NCI-H748 treated with DMSO at 0.1 percent for 48 hours (cell line): ENCODE results near the gene VPS13D.
"Not testable (repeated sequence)": the region's sequence is repeated elsewhere in the genome, so short reads cannot be mapped to it uniquely, and the experiment has no call there.

Experiments
- DNase-seq: peaks from one replicate; lab custom pipeline; 2025; lab: John Stamatoyannopoulos, UW

VPS13D gene

DNA sequence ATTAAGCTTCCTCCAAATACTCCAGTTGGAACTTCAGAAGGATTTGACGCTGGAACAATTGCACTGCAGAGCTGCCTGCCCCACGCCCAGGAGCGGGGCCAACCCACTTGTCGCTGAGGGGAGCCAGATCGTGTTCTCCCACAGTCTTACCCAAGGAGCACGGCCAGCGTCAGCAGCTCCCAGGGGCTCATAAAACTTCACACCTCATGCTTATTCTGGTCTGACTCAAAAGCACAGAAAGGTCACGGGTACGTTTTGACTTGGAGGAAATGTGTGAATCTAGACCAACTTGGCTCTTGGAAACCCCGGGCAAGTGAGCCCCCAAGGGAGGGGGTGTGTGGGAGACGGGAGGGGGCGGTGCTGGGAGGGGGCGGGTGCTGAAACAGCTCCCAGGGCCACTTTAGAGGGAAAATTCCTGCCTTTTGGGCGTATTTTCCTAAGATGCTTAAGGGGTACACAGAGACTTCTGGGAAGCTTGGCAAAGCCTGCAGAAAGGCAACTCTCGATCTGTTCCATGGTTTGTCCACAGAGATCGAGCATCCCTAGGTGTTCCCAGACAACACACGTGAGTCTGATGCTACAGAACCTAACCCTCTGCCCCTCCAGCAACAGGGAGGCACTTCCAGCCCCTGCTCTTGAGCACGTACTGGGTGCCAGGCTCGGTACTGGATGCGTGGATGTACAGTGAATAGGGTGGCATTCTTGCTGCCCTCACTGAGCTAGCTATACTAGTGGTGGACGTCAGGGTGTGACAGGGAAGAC is 289.3 kb downstream of the VPS13D start:
- DNase-seq: no peak

DNA sequence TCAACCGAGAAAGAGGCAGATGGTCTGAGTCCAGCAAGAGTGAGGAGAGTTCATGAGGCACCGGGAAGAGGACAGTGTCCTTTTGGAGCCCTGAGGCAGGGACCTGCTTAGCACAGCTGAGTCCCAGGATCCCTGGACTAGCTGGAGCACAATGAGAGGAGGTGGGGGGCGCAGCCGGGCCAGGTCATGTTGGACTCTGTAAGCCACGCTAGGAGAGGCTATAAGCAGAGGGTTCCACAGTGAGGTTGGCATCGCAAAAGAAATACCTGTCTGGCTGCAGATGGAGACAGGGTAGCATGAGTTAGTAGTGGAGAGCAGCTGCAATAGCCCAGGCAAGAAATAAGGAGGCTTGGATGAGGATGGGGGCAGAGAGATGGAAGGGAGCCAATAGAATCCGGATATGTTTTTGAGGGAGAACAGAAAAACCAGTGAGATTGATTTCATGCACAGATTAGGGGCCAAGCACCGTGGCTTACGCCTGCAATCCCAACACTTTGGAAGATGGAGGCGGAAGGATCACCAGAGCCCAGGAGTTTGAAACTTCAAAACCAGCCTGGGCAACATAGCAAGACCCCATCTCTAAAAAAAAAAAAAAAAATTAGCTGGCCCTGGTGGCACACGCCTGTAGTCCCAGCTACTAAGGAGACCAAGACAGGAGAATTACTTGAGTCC is 290.0 kb downstream of the VPS13D start:
- no peak for DNase-seq

DNA sequence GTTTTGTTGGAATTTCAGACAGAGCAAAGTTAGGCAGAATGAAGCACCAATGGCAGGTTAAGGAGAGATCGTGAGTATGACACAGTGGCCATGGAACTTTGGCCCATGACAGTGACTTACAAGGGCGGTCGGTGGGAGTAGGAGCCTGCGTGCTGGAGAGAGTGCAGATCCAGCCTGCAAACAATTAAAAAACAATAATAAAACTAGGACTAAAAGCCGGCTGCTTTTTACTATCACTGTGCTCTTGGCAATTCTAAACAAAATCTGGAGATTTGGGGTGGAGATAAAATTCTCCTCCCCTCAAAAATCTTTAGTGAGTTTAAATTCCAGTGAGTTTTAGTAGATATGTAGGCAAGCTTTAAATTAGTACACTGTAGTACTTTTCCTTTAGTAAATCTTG is 291.3 kb downstream of the VPS13D start:
- no peak for DNase-seq

DNA sequence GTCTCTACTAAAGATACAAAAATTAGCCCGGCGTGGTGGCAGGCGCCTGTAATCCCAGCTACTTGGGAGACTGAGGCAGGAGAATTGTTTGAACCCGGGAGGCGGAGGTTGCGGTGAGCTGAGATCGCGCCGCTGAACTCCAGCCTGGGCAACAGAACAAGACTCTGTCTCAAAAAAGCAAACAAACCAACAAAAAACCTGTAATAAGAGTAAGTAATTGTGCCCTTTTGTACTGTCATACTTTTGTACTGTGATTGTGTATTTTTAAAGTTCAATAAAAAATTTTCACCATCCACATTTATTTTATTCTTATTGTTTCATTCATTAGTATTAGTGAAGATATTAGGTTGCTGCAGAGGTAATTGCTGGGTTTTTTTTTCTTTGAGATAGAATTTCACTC is 292.9 kb downstream of the VPS13D start:
- not testable (repeated sequence) for DNase-seq

DNA sequence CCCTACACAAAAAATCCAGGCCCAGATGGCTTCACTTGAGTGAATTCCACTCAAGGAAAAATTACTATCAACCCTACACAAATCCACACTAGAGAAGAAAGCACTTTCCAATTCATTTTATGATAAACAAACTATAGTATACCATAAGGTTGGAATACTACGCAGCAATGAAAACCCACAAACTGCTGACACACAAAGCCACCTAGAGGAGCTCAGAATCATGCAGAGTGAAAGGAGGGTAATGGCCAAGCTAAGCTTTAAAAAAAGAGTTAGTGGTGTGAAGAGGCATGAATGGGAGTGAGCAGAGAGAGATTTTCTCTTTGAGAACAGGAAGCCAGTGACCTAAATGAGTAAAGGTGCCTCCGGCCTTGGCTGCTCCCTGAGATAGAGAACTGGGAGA is 294.4 kb downstream of the VPS13D start:
- no peak for DNase-seq

DNA sequence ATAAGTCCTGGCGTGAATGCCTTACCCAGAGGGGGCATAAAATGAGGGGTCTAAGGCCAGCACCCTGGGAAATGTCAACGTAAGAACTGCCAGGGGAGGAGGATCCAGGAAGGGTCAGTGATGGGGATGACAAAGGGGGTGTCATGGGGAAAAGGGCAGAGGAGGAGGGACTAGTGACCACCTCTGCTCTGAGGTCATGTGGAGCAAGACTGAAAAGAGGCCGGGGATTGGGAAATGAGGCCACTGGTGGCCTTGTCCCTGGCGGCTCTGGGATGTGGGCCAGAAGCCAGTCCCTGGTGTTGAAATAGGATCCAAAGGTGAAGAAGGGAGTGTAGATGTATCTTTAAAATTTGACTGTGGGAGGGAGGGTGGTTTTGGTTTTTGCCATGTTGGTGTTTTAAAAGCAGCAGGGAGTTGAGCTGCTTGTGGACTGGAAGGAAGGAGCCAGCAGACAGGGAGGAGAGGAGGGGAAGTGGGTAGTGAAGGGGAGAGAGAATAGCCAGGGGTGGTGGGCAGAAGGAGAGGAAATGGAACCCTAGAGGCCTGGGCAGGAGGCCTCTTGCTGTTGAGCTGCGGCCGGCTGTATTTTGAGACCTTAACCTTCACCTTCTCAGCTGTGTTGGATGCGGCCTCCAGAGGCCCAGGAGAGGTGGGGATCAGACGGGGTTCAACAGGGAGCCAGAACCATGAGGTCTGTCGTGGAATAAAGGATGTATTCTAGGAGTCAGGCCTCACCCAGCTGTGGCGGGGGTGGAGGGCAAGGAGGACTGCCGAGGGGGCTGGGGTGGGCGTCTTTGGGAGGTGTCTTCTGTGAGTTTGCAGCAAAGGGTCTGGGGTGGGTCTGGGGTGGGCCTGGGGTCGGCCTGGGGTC is 295.7 kb downstream of the VPS13D start:
- no peak for DNase-seq

DNA sequence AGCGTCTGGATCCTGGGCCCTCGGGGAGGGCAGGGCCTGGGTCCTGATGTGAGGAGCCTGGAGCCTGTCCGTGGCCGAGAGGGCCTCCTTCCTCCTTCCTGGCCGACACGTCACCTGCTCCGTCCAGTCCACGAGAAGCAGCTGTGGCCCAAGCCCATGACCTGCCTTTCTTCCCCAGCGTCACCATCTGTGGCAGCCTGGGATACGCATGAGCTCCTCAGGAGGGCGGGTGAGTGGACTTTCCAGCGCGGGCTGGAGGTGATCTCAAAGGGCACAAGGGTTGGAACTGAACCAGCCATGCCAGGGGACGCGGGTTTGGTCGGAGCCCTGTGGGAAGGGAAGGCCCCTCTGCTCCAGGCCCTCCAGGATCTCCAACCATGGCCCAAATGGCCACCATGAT is 297.7 kb downstream of the VPS13D start:
- no peak for DNase-seq

DNA sequence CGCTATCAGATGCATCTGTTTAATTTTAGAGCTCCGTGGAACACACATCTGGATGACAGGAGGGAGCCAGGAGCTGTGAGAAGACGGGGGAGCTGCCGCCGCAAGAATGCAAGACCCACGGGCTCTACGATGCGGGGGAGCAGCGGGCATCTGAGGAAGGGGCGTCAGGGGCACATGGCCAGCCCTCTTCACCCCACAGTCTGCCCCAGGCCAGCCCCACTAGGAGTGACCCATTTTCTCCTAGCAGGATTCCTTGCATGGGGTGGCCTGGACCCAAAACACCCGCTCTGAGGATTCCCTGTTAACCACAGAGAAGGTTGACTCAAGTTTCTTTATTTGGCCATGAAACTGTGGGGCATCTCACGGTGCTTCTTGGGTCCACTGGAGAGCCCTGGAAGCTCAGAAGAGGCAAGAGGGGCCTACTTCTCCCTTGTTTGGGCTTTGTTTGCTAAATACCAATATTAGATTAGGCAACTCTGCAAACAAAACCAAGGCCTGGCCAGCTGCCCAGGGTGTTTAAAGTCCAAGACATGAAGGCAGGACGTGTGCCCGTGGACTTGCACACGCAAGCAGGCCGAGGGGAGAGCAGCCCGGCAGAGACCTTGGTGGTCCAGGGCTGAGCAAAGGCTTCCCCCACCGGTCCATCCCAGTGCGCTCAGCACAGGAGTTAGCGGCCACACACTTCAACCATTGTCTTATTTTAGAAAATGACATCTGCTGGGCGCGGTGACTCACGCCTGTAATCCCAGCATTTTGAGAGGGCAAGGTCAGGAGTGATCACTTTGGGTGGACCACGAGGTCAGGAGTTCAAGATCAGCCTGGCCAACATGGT is 298.4 kb downstream of the VPS13D start:
- DNase-seq: no peak

DNA sequence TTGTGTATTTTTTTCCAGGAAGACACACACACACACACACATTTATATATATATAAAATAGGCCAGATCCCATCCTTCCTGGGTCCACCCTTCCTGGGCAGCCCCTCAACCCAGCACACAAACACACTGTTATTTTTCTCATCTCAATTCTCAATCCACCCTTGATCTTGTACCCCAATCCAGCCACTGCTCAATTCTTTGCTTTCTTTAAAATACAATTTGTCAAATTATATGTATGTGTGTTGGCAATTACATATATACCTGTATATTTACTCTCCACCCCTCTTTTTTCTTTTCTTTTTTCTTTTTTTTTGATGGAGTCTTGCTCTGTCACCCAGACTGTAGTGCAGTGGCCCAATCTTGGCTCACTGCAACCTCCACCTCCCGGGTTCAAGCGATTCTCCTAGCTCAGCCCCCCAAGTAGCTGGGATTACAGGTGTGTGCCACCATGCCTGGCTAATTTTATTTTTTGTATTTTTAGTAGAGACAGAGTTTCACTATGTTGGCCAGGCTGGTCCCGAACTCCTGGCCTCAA is 299.9 kb downstream of the VPS13D start:
- DNase-seq: no peak

DNA sequence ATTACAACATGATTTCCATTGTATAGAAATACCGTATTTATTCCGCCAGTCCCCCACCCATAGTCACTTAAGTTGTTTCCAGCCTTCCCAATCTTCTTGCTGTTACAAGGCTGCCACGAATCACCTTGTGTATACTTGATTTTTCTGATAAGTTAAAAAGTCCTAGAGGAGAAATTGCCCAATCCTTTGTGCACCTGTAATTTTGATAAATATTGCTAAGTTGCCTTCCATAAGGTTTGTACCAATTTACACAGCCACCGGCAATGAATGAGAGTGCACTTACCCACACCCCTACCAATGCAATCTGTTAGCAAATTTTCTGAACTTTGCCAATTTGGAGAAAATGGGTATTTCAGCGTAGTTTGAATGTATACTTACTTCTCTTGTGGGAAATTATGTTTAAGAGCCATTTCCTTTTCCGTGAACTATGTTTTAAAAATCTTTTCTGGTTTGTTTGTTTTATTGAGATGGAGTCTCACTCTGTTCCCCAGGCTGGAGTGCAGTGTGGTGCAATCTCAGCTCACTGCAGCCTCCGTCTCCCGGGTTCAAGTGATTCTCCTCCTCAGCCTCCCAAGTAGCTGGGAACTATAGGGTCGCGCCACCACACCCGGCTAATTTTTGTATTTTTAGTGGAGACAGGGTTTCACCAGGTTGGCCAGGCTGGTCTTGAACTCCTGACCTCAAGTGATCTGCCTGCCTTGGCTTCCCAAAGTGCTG is 300.8 kb downstream of the VPS13D start:
- DNase-seq: no peak

DNA sequence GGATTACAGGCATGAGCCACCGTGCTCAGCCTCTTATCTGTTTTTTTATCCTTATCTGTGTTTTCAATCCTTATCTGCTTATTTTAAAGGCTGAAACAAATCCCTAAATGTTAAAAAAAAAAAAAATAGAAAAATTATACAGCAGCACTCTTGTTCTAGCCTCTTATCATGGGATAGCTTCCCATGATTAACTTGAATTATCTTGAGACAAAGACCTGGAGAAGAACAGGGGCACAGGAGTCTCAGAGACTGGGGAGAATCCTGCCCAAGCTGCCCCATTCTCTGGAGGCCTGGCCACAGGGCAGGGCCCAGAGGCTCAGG is 301.3 kb downstream of the VPS13D start:
- no peak for DNase-seq

DNA sequence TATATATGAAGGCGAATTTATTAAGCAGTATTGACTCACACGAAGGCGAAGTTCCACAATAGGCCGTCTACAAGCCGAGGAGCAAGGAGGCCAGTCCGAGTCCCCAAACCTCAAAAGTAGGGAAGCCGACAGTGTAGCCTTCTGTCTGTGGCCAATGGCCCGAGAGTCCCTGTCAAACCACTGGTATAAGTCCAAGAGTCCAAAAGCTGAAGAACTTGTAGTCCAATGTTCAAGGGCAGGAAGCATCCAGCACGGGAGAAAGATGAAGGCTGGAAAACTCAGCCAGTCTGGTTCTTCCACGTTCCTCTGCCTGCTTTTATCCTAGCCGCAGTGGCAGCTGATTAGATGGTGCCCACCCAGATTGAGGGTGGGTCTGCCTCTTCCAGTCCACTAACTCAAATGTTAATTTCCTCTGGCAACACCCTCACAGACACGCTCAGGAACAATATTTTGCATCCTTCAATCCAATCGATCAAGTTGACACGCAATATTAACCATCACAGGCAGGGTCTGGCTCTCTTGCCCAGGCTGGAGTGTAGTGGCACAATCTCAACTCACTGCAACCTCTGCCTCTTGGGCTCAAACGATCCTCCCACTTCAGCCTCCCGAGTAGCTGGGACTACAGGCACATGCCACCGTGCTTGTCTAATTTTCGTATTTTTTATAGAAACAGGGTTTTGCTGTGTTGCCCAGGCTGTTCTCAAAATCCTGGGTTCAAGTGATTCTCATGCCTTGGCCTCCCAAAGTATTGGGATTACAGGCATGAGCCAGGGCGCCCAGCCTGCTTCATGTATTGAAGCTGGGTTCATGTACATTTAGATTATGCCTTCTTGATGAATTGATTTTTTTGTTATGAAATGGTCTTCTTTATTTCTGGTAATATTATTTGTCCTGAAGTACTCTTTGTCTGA is 302.8 kb downstream of the VPS13D start:
- DNase-seq: no peak

DNA sequence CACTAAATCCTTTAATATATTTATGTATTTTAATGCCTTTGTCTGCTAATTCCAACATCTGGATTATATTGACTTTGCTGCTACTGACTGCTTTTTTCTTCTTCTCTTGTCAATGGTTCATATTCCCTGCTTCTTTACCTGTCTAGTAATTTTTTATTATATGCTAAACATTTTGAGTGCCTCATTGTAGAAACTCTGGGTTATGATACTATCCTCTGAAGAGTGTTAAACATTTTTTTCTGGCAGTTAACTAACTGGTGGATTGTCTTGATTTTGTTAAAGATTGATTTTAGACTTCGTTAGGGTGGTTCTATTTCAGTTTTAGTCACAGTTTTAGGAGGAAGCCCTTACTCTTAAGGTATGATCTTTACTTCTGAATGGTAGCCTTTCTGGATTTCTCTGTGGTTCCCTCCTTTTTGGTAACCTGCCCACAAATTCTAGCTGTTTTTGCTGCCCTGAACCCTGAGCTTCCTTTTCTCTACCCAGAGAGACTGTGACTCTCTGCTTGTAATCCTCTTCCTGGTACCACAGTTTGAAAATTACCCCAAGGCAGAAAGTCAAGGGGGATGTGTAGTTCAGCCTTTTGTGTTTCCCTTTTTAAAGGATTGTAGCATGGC is 306.3 kb downstream of the VPS13D start:
- no peak for DNase-seq

DNA sequence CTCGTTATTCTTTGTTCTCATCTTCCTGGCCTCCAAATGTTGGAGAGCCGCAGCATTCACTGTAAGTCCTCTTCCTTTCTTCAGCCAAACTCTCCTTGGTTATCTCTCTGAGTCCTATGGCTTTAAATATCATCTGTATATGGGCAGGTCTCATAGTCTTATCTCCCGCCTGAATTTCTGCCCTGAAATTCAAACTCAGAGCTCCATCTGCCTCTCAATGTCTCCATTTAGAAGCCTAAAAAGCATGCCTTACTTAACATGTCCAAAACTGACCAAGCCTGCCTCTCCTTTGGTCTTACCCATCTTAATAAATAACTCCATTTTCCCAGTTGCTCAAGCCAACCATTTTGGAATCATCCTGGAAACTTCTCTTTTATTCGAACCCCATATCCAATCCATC is 307.5 kb downstream of the VPS13D start:
- no peak for DNase-seq

DNA sequence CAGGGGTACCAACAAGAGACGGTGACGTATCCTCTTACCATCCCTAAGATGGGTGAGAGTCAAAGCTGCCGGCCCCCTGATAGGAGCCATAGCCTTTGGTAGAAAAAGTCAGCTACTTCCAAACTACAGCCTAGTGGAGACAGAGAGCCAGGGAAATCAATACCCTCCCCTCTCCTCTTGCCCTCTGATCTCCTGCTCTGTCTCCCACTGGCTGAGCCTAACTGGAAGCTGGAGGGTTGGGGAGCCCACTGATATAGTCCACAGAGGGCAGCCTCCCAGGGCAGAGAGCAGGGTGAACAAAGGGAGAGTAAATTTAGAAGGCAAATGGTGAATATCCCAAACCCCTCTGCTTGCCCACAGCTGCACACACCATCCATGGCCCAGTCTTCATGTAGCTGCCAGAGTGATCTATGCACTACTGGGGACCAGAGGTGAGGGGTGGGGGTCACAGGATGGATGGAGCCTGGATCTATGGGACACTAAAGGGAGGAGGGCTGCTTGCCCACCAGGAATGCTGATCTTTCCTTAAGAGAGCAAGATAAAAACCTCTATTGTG is 308.2 kb downstream of the VPS13D start:
- DNase-seq: no peak

DNA sequence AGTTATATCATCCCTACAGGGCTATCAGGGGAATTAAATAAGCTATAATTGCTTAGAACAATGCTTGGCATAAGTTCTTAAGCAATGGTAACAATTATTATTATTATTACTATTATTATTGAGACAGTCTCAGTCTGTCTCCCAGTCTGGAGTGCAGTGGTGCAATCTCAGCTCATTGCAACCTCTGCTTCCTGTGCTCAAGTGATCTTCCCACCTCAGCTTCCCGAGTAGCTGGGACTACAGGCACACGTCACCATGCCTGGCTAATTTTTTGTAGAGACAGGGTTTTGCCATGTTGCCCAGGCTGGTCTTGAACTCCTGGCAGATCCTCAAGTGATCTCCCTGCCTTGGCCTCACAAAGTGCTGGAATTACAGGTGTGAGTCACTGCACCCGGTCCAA is 308.7 kb downstream of the VPS13D start:
- DNase-seq: not testable (repeated sequence)

DNA sequence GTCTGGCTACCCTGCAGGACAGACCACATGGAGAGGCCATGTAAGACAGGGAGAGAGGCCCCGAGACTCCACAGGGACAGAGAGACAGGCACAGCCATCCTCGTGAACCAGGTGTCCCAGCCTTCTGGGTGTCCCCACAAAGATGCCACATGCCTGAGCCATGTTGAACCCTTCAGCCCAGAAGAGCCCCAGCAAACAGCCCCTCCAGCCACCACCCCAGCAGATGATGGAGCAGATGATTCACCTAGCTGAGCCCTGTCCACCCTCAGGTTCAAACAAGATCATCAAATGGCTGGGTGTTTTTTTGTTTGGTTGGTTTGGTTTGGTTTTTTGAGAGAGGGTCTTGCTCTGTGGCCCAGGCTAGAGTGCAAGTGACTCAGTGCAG is 309.5 kb downstream of the VPS13D start:
- DNase-seq: no peak

DNA sequence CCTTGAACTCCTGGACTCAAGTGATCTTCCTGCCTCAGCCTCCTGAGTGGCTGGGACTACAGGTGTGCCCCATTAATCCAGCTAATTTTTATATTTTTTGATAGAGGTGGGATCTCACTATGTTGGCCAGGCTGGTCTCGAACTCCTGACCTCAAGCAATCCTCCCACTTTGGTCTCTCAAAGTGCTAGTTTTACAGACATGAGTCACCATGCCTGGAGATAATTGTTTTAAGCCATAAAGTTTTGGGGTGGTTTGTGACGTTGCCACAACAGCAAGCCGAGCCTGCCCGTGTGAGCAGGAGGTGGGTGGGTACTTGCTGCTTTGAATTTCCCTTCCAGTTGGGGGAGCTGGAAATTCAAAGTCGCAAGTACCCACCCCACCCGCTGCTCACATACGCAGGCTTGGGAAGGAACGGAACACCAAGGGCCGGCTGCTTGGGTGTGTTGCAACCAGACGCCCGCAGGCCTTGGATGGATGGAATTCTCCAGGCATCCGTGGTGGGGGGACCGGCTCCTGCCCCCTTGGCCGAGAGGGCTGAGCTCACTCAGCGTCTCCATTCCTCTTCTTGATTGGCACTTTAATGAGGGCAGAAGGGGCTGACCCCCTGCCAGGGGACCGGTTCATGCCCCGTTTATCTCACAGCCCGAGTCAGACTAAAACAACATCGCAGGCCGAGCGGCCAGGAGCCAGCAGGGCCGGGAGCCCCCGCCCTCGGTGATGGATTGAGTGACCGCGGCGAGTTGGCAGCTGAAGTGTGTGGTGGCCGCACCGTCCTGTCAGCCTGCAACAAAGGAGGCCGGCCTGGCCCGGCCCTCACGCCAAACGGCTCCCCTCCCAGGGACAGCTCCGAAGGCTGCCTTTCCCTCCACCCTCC is 310.1 kb downstream of the VPS13D start:
- no peak for DNase-seq
